ENCODE data around the gene SEMA3E.
A peak's percentile ranks its signal among the peaks of the same experiment; 100 is the strongest.
"Not testable (repeated sequence)": the region's sequence is repeated elsewhere in the genome, so short reads cannot be mapped to it uniquely, and the experiment has no call there.

SEMA3E gene

DNA sequence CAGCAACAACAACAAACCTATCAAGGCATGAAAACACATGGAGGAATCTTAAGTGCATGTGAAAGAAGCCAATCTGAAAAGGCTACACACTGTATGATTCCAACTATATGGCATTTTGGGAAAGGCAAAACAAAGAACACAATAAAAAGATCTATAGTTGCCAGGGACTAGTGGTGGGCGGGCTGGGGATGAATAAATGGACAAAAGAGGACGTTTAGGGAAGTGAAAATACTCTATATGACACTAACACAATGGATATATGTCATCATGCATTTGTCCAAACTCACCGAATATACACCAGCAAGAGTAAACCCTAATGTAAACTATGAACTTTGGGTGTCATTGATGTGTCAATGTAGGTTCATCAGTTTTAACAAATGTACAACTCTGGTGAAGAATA is 89.1 kb downstream of the SEMA3E start:
- no peak for DNase-seq (ENCODE audit: low read depth in 2 of 2)

DNA sequence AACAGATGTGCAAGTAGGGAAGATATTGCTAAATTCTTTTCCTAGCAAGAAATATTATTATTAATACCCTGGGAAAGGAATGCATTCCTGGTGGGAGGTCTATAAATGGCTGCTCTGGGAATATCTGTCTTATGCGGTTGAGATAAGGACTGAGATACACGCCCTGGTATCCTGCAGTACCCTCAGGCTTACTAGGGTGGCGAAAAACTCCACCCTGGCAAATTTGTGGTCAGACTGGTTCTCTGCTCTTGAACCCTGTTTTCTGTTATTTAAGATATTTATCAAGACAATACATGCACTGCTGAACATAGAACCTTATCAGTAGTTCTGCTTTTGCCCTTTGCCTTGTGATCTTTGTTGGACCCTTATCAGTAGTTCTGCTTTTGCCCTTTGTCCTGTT is 96.4 kb downstream of the SEMA3E start:
- not testable (repeated sequence) for DNase-seq (ENCODE audit: low read depth in 2 of 2)

DNA sequence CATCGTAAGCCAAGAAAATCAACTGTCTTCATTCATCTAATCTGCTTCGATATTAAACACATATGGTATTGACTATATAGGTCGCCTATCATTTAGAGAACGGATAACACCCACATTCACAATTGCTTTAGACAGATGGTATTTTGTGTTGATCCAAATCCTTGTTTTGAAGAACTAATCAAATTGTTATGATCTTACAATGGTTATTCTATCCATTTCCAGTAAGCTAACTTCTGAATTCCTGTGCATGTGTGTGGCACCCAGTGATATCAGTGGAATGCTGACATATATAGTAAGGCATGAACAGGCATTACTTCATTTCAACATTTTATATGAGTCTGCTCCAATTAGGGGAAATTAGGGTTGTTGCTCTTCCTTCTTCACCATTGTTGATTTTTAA is 98.8 kb downstream of the SEMA3E start:
- DNase-seq (ENCODE audit: low read depth in 2 of 2): peak; percentile 80 to 84

DNA sequence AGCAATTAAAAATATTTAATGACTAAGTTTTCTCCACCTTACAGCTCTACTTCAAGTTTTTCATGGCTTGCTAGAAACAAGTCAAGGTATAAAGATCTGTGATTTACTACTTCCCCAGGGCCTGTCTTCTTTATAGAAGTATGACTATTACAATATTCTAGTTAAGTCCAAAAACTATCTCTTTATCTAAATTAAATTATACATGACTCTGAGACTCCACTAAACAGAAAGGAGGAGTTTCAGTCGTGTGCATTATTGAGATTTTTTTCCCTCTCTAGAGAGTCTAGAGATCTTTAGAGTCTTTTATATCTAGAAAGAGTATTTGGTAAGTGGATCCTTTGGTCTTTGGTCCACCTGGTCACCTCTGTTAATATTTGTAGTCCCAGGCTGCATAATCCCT is 100.7 kb downstream of the SEMA3E start:
- no peak for DNase-seq (ENCODE audit: low read depth in 2 of 2)

DNA sequence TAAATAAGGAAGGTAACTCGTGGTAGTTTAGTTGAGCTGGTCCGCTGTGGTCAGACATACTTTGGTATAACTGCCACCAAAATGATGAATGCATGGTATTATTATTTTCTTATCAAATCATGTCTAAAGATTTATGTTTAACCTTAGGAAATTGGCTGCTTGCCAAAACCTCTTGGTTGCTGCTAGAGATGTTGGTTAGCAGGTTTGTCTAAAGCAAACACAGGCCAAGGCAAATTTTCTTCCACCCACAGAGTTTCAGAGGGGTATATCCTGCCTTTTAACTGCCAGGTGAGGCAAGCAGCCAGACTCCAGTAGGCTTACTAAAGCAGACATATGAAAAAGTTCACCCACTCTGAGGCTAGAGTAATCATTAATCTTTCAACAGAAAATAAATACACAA is 101.4 kb downstream of the SEMA3E start:
- DNase-seq (ENCODE audit: low read depth in 2 of 2): peak; percentile 59 to 63

DNA sequence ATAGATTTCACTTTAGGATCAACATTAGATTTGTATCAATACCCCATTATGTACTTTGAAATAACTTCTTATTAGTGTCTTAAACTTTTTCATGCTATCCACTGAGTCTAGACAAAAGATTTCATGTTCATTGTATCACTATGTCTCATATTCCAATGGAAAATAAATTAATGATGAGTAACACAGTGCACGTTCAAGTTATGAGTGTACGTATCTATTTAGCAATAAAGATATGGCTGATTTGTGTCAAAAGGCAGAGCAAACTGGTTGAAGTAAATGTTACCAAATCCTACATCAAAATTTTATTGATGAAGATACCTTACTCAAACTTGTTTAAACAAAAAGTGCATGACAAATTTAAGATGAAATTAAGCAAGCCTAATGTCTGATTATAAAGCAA is 102.4 kb downstream of the SEMA3E start:
- no peak for DNase-seq (ENCODE audit: low read depth in 2 of 2)

DNA sequence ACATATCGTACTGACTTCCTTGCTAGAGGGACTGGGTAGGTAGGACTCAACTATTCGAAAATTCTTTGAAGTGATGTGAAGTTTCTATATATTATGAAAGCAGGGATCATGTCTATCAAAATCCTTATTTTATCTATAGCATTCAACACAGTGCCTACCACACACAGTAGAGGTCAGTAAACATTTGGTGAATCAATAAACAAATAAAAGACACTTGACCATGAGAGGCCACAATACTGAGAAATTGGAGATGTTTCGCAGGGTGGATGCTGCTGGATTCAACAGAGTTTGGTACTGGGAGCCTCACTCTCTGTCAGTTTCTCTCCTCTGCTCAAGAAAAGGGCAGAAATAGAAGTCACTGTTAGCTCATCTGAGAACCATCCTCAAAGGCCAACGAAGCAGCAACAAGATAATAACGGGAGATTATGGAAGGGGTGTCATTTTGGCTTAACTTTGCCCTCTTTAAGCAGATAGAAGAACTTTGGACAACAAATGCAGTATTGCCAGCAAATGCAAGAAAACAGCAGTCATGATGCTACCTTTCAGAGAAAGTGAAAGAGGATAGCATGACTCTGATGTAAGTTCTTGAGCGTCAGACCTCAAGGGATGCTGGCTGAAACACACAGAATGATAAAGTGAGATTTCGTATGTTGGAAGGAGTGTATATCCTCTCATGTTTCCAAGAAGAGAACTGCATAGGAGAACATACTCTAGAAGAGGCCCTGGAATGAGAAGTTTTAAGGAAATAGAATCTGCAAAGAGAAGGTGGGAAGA is 107.6 kb downstream of the SEMA3E start:
- DNase-seq (ENCODE audit: low read depth in 2 of 2): no peak

DNA sequence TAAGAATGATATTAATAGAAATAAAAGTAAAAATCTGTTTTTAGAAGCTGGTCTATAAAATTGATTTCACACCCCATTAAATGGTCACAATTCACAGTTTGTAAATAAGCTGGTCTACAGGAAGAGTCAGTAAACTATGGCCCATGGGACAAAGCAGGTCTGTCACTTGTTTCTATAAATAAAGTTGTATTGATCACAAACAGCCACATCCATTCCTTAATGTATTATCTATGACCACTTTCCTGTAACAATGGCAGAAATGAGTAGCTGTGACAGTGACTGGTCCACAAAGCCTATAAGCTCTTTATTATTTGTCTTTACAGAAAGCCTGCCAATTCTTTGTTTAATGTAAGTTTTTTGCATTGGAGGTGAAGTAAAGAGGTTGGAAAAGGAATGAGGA is 114.5 kb downstream of the SEMA3E start:
- DNase-seq (ENCODE audit: low read depth in 2 of 2): no peak

DNA sequence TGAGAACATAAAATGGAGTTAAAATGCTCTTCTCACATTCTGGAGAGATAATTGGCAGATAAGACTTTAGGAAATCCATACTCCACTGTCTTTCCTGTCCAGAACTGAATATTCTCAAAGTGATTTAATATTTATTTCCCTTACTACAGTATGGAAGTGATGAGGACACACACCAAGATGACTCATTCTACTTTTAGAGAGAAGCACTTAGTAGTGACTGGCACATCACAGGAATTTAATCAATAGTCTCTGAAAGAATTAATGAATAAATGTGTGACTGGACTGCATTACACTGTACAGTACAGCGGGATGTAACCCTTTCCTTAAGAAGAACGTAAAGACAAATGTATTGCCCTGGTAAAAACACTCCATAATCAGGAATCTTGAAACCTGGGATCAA is 116.7 kb downstream of the SEMA3E start:
- DNase-seq (ENCODE audit: low read depth in 2 of 2): no peak

DNA sequence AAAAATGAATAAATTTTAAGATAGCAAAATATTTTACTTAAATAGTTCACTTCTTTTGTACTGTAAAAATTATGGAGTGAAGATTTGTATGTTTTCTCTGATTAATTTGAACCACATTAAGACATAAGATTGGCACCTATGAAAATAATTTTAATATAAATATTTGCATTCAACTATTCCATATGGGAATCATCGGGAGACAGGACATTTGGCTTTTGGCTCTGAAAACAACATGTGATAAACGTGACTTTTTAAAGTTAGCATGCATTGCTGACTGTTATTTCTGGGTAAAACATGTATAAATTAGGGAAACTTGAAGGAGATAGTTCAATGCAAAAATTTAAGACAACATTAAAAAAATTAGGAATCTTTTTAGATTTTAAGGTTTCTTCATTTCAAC is 117.2 kb downstream of the SEMA3E start:
- no peak for DNase-seq (ENCODE audit: low read depth in 2 of 2)

DNA sequence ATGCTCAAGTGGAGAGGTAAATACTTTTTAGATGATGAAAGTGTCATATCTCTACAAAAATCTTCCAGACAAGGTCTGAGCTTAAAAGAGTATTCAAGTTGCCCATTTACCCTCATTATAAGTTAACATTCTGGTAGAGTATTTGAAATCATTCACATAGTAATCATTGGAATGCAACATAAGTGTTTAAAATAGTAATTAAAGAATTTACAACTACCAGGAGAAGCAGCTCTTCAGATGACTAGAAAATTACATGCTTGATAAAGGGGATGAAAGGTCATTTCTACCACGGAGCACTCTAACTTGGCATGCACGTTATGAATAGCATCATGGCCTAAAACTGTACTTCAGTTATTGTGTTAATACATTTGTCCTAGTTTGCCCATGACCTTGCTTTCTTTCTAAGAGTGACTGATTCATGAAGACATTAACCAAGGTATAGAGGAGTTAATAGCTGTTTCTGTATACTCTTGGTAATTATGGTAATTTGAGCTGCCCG is 120.0 kb downstream of the SEMA3E start:
- no peak for DNase-seq (ENCODE audit: low read depth in 2 of 2)

DNA sequence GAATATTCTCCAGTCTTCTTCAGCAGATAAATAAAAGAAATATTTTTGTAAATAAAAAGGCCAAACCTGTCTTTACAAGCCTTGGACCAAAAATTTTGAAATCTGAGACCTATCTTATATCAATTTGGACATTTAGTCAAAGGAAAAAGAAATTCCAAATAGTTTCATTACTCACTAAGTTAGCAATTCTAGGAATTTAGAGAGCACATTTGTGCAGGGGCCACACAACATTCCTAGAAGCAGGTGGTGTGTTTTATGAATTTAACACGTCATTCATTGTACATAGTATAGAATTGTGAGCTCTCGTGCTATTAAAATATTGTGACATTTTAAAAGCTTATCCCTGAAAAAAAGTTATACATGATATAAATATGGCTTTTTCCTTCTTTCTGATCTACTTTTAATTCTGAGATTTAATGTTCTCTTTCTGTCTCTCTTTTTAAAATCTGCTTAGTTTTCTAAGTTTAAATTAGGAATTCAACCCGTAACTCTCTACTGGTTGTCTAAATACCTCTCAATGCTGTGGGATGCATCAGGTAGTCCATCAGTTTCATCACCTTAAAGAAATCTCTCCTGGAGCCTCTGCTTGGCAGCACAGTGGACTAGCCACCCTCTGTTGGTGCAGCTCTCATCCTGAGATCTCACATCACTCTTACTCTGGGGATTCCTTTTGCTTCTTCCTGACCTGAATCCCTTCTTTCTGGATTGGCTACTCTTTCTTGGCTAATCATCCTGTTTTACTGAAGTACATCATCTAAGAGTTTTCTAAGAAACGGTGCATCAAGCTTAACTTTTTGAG is 124.5 kb downstream of the SEMA3E start:
- peak in 1 of 2 experiments; percentile 9 for DNase-seq (ENCODE audit: low read depth in 2 of 2)

DNA sequence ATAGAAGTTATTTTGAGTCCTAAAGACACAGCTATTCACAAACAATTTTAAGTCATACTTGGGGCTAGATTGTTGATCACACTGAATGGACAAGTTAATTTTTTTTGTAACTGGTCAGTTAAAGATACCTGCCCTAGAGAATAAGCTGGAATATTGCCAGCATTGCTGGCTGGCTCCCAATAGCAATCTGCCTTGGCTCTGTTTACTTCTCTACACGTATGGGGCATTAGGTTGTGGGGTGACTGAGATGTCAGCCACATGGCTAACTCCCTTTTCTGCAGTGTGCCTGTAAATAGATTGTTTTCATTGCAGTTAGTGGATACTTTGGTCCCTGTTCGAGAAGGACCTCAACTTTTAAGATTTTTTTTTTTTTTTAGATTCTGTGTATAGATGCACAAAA is 128.2 kb downstream of the SEMA3E start:
- no peak for DNase-seq (ENCODE audit: low read depth in 2 of 2)

DNA sequence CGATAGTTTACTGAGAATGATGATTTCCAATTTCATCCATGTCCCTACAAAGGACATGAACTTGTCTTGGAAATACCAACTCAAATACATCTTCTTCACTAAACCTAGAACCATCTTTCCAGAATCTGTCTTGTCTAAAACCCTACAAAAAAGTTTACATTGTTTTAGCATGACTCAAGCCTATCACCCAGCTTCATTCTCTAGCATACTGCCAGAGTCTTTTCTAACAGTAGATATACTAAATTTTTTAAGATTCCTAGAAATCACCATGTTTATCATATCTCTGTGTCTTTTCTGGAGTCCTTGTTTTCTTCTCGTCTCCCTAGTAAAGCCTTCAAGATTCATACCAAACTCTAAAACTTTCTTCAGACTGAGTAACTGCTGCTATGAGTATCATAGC is 129.7 kb downstream of the SEMA3E start:
- DNase-seq (ENCODE audit: low read depth in 2 of 2): peak in 1 of 2 experiments; percentile 8

DNA sequence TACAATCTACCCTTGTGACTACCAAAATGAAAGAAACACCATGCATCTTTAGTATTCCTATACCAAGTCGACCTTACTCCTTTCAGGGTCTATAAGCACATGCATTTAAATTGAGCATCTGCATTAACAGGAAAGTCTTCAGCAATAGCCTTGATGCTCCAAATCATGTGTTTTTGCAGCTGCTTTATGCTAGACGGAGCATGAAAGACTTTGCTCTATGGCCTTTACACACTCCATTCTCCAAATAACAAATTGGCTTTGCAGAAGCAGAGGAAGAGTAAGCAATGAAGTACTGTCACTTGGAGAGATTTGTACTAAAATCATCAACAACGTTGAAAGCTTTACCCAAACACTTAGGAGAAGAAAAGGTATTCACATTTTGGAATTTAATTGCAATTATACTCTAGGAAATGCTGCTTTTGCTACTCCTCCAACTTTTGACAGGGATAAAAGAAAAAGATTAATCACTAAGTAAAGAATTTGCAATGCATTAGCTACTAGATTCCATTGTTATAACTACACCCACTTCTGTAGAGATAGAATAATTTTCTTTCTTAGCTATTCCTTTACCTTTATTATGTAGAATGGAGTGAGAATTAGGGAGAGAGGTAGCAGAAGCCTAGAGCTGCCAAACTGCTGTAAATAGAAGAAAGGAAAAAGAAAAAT is 131.8 kb downstream of the SEMA3E start:
- no peak for DNase-seq (ENCODE audit: low read depth in 2 of 2)

DNA sequence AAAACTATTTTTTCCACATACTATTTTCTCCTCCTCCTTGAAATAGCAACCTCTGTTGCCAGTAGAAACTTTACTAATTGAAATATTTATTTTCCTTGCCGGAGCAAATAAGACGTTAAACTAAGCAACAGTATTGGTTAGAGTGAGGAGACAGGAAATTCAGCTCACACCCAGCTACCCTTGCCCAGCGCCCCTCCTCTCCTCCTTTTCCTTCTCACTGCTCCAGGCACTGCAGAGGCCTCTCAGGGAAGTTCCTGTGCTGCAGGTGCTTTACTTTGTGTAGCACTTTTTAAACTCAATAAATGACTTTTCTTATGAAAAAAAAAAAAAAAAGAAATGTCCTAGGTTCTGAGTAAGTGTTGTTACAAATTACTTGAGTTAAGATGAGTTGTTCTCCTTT is 134.0 kb downstream of the SEMA3E start:
- no peak for DNase-seq (ENCODE audit: low read depth in 2 of 2)

DNA sequence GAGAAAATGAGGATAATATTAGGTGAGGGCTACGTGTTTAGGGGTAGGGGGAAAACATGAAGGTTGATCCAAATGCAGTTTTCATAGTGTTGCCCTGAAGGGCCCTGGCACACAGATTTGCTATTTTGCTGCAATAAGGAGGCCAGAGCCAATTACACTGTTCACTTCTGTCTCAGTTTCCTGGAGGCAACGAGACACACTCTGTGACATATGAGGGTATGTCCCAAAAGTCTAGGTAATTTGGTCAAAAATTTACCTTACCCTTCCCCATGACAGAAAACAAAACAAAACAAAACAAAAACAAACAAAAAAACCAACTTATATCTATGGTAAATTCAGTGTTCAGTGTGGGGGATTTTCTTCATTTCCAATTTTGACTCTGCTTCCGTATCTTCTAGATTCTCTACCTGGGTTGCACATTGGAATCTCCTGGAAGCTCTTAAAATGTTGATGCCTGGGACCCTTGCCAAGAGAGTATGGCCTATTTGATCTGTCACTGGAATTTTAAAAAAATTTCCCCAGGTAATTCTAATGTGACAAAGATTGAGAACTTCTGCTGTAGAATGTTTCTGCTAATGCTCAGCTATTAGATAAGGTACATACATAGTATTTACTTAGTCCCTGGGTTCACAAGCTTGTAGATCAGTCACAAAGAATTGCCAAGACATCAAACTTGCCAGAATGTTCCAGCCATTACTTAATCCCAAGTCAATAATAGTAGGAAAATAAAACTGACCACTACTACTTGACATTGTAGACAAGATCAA is 139.5 kb downstream of the SEMA3E start:
- DNase-seq (ENCODE audit: low read depth in 2 of 2): no peak

DNA sequence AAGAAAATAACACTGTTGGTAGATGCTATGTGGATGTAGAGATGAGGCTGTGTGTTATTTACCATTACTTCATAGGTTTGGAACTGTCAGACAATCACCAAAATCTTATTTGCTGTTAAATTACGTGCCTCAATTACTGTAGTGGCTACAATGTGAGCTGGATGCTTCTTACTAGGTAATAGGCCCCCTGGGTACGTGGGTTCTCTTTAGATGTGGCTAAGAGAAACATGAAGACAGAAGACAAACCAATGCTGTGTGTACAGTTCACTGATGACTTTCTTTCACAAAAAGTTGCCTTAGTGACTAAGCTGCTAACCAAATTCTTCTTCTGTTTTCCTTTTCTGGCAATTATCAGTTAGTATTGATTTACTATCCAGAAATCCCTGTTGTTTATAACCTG is 144.6 kb downstream of the SEMA3E start:
- no peak for DNase-seq (ENCODE audit: low read depth in 2 of 2)

DNA sequence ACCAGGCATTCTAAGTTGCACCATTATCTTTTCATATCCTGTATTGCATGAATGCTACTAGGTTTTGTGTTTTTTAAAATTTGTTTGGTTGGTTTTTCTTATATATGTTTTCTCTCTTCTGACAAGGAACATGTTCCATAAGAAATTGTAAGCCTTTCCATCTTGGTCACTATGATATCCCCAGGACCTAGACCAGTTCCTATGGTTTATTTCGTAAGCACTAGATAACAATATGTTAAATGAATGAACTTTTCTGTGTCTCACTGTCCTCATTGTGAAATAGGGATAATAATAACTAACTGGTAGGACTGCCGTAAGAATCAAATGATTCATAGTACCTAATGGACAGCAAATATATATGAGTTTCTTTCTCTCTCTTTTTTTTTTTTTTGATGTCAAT is 146.3 kb downstream of the SEMA3E start:
- no peak for DNase-seq (ENCODE audit: low read depth in 2 of 2)

DNA sequence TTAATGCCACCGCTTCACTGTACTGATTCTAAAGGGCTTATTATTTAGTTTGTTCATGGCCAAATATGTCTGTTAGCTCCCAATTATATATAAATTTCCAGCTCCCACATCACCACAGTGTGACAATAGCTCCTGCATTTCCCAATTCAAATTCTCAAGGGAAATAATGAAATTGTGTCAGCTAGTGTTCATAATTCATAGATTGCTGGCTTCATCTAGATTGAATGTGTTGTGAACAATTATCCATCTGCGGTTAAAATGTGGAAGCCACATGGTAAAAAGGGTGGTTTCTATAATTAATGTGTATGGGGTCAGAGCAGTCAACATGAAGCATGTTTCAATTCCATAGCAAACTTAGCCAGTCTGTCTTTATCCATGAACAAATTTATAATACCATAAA is 154.3 kb downstream of the SEMA3E start:
- DNase-seq (ENCODE audit: low read depth in 2 of 2): peak; percentile 34 to 42

DNA sequence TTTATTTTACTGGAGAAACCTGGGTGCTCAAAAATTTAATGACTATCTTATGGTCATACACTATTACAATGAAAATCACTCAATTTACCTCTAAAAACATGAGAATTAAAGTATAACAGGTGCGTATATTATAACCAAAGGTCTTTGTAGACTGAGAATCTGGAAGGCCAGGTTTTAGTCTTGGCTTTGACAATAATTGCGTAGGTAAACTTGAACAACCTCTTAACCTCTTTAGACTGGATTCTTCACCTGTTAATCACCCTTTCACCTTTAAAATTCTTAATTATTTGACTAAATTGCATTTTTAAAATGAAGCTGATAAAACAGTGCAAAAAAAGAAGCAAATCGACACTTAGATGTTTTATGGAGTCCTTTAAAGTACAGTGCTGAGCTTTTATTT is 156.1 kb downstream of the SEMA3E start:
- no peak for DNase-seq (ENCODE audit: low read depth in 2 of 2)

DNA sequence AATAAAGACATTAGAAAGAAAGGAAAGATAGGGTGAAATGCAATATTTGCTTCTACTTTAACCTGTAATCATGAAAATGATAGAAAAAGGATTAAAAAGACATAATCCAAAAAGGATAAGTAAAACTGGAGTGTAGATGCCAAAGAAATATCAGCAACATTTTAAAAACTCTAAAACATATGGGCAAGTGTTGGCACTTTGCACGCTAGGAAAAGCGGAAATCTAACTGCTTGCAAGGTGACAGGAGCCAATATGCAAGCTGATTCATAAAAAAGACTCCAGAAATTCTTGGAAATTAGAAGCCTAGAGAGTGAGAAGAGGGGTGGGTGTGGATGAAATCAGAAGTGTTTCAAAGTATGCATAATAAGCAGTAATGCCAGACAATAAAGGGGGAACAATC is 161.1 kb downstream of the SEMA3E start:
- DNase-seq (ENCODE audit: low read depth in 2 of 2): no peak
